HG02943 (cell line): ENCODE results near the gene LHFPL3.

ENCODE experiments used
- ATAC-seq: cut with Tn5 transposase; IDR thresholded peaks from one replicate; pipeline ENCODE4 v1.9.1; 2021; ENCODE audit warnings: mild to moderate bottlenecking, low read depth, moderate library complexity; ENCODE audit not compliant: unreplicated experiment

Gene LHFPL3

GRCh38 chr7:104823177-104823576, 494.8 kb downstream of the LHFPL3 start:
- no peak for ATAC-seq

- no peak for ATAC-seq
These were observed 496.7 kb downstream of the LHFPL3 start for GRCh38 chr7:104825099-104825498.

- ATAC-seq, result no peak
These were observed 497.7 kb downstream of the LHFPL3 start for GRCh38 chr7:104826135-104826534.

- no peak for ATAC-seq
These were observed 508.6 kb downstream of the LHFPL3 start for GRCh38 chr7:104836976-104837375.

- ATAC-seq, result no peak
These were observed 510.3 kb downstream of the LHFPL3 start for GRCh38 chr7:104838537-104839299.

GRCh38 chr7:104839842-104840241, 511.4 kb downstream of the LHFPL3 start:
- ATAC-seq, result no peak

GRCh38 chr7:104841798-104842197, 513.4 kb downstream of the LHFPL3 start:
- no peak for ATAC-seq

- ATAC-seq, result no peak
These were observed 514.8 kb downstream of the LHFPL3 start for GRCh38 chr7:104843198-104843597.

- ATAC-seq, result no peak
These were observed 517.2 kb downstream of the LHFPL3 start for GRCh38 chr7:104845557-104845956.

GRCh38 chr7:104846731-104847130, 518.3 kb downstream of the LHFPL3 start:
- no peak for ATAC-seq

- peak; percentile 63 for ATAC-seq
These were observed 520.0 kb downstream of the LHFPL3 start for GRCh38 chr7:104848138-104848990.

- ATAC-seq, result no peak
These were observed 522.0 kb downstream of the LHFPL3 start for GRCh38 chr7:104850374-104850773.

- ATAC-seq, result no peak
These were observed 522.9 kb downstream of the LHFPL3 start for GRCh38 chr7:104851268-104851667.

- ATAC-seq, result no peak
These were observed 524.0 kb downstream of the LHFPL3 start for GRCh38 chr7:104852386-104852785.

- no peak for ATAC-seq
These were observed 527.5 kb downstream of the LHFPL3 start for GRCh38 chr7:104855861-104856260.

- ATAC-seq, result peak; percentile 80
These were observed 529.3 kb downstream of the LHFPL3 start for GRCh38 chr7:104857458-104858425.

- no peak for ATAC-seq
These were observed 531.5 kb downstream of the LHFPL3 start for GRCh38 chr7:104859754-104860426.

GRCh38 chr7:104861729-104862390, 533.5 kb downstream of the LHFPL3 start:
- ATAC-seq, result no peak

- no peak for ATAC-seq
These were observed 534.3 kb downstream of the LHFPL3 start for GRCh38 chr7:104862719-104863118.
